Activated T-cell treated with anti-CD3 and anti-CD28 coated beads for 48 hours (primary cell): ENCODE data around the gene HPS4.

Experiments
- DNase-seq: peaks from one replicate; pipeline ENCODE4 v3.0.0-alpha.2; 2020; ENCODE audit warnings: low read depth

Gene HPS4

DNA sequence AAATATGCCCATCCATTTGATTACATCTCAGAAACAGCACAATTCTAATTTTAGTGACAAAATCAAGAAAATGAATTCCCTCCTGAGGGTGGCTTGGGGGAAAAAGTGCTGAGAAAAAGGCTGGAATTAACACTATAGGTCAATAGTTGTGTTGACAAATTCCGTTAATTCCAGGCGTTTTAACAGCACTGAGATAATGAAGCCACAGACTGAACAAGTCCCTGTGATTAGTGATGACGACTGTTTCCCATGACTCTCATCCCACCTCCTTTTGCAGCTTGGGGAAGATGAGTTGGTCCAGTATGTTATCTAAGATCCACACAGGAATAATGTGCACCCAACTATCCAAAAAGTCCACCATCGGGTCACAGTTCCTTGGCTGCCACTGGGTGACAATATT lies 12.9 kb upstream of the HPS4 start:
- DNase-seq: no peak

- DNase-seq: no peak
Observed at GRCh38 chr22:26494506-26494905, 10.9 kb upstream of the HPS4 start.

DNA sequence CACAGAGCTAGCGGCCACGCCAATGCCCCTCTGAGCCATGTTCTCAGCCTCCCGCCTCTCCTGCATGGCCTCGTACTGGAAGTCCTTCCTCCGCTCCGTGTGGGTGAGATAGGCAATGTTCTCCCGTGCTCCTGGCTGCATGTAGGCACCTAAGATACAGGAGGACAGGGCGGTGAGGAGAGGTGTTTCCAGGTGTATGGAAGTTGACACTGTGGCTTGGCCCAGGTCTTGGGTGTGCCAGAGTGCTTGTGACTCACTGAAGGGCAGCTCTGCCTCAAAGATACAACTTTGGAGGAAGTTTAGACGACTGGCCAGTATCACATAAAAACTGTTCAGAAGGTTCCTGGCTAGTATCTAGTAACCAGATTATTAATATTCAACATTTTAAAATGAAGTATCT lies 8.6 kb upstream of the HPS4 start:
- DNase-seq: no peak

DNA sequence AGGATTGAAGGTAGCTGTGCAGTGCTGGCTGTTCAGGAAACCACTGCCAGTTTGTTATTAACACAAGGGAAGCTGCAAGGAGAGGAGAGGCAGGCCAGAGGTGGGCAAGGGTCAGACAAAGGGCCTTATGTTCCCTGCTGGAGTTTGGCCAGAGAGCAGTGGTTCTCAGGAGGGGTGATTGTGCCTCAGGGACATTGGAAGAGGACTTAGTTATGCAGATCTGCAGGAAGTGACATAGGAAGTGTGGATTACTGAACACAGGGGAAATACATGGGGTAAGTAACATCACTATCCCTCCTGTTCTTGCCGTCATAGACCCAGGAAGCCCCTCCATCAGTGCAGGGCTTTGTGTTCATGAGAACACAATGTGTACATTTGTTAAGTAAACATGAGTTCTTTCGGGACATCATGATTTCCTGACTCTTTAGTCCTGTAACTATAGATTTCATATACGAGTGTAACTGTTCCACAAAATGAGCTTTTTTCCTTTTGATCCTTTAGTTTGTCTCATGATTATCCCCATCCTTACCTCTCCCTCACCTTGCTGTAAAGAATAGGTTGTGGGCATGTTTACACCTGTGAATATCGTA lies 6.0 kb upstream of the HPS4 start:
- DNase-seq: no peak

GRCh38 chr22:26487996-26488395 lies 4.4 kb upstream of the HPS4 start:
- DNase-seq: no peak

GRCh38 chr22:26486394-26486793 lies 2.8 kb upstream of the HPS4 start:
- no peak for DNase-seq

GRCh38 chr22:26485806-26486390 lies 2.3 kb upstream of the HPS4 start:
- no peak for DNase-seq

- DNase-seq: no peak
Observed at GRCh38 chr22:26485013-26485412, 1.4 kb upstream of the HPS4 start.

DNA sequence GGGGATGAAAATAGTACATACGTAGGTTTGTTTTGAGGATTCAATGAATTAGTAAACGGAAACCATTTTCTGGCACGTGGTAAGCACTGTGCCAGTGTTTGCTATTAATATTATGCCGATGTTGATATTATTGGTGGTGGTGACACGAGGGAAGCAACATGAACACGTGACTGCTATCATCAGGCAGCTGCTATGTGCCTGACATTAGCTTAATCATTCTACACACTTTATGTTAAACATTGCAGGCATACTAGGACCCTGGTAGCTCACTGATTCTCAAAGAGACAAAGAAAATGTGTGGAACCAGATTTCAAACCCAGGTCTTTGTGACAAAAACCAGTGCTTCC lies 750 bp upstream of the HPS4 start:
- no peak for DNase-seq

DNA sequence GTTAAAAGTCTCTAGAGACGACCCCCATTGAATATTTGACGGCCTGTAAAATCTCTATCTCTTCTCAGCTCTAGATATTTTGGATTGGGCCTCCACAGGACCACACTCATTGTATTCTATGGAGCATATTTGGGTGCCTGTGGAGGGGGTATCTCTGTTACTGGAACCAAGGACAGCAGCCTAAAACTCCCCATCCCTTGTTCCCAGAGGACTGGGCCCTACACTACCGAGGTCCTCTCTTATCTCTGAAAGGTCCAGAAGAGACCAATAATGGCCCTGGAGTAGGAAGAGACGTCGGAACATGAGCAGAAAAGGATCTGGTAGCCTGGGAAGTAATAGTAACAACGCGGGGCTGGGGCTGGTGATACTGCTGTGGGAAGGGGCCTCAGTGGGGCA lies 542 bp downstream of the HPS4 start:
- no peak for DNase-seq

- no peak for DNase-seq
Observed at GRCh38 chr22:26482161-26482560, 1.4 kb downstream of the HPS4 start.

DNA sequence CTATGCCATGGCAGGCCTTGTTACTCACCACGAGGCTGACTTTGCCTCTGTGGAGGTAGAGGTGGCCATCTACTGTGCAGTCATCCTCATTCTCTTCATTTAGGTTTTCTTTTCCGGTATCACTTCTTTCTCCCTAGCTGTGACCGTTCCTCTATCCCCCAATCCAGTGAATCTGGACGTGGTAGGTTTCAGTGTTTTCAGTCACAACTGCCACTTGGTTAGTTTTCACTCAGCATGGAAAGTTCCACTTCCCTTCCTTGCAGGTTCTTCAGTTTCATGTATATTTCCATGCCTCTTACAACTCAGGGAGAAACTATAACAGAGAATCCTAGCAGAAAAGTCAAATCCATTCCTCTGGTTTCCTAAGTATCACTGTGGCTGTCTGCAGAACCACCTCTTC lies 1.9 kb downstream of the HPS4 start:
- DNase-seq: no peak

DNA sequence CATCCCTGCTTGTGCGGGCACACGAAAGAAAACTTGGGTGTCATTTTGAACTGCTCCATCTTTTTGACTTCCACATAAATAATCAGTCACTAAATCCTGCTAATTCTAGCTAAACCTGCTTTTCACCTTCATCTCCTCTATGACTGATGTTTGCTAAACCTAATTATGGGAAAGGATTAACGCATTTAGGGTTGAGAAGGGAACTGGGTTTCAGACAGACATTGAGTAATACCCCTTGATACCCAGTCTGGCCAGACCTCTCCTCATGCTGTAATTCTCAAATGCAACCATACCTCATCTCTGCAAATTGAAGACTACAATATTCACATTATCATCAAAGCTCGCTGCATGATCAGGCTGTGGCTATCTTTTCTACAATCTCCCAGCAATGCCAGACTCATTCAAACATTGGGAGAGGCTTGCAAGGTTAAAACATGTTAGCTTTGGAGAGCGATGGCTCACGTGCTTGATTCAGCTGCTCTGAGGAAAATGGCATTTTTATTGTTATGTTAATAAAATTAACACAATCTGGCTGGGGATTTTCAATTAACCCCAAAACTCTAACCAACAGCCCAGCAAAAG lies 2.4 kb downstream of the HPS4 start:
- no peak for DNase-seq

GRCh38 chr22:26480611-26480932 lies 3.0 kb downstream of the HPS4 start:
- DNase-seq: no peak

DNA sequence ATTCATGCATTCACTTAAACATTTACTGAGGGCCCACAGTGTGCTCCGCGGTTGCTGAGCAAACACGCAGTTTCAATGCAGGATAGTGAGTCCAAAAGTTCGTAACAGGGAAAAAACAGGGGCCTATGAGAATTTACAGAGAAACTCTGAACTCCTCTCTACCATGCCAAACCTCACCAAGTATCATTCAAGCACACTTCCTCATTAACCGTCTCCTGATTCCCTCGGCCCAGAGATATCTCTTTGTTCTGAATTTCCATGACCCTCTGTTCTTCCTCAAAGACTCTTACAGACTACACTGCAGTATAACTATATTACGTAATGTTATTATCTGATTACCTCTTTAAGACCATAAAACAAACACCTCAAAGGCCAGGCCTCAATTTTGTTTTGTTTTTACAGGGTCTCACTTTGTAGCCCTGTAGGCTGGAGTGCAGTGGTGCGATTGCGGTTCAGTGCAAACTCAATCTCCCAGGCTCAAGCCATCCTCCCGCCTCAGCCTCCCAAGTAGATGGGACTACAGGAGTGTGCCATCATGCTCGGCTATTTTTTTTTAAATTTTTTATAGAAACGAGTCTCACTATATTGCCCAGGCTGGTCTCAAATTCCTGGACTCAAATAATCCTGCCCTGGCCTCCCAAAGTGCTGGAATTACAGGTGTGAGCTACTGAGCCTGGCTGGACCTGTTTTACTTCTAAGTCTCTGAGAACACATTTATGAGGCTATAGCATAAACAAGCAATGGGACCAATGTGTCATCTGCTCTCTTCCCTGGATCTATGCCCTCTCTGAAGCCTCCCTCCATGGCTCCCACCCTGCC lies 3.6 kb downstream of the HPS4 start:
- no peak for DNase-seq

GRCh38 chr22:26479043-26479791 lies 4.4 kb downstream of the HPS4 start:
- DNase-seq: no peak

GRCh38 chr22:26477341-26477731 lies 6.2 kb downstream of the HPS4 start:
- no peak for DNase-seq

DNA sequence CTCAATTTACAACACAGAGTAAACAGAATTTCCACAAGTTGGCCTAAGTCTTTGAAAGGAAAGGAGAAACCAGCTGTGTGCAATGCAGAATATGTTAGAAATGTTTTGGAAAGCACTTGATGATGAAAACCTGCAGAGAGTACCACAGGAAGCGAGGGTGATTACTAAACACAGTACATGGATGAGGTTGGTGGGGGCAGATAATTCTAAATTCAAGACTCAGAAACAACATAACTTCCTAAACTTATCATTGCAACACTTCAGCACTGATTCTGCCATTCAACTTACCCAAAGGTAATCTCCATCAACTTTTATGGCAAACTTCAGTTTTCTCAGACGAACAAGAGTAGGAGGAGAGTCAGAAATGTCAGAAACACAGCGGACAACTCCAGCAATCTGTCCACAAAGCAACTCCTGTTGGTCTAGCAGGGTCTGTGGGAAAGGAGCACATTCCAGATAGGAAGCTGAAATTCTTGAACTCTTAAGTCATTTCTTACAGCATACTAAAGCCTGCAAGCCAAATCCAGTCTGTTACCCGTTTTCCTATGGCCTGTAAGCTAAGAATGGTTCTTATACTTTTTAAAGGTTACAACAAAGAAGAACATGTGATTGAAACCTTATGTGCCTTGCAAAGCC lies 6.8 kb downstream of the HPS4 start:
- no peak for DNase-seq

GRCh38 chr22:26474682-26475081 lies 8.9 kb downstream of the HPS4 start:
- DNase-seq: no peak

- DNase-seq: no peak
Observed at GRCh38 chr22:26471522-26471921, 12.1 kb downstream of the HPS4 start.

DNA sequence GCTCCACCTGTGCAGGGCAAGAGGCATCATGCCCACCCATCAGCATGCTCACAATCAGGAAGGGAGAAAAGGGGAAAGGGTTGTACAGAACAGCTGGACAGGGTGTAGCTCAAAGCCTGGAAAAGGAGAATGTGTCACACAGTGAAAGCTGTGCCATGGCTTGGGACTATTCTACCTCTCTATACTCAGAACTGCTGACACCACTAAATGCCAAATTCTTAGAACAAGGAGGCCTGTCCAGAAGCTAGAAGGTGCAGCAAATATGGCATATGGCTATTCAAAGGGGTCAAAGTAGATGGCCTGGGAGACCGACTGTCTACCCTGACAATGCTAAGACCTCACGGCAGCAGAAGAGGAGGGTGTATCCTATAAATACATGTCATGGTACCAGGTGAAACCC lies 12.8 kb downstream of the HPS4 start:
- no peak for DNase-seq

DNA sequence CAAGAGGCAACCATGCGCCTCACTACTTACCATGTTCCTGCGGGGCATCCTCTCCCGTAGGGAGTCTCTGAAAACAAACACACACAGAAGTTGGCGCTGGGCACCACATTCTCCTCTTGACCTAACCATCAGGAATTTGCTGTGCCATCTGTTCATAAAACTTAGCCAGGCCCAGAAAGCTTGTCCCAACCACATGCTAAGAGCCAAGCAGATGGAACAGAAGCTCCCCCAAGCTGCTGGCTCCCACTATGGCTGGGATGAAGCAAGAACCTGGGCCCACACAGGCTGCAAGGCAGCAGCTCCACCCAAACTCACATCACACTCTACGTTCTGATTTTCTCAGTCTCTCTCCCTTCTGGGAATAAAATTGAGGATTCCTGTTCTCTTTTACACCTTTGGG lies 17.4 kb downstream of the HPS4 start:
- DNase-seq: no peak
